Transverse colon (tissue), 4 donors: ENCODE results near the gene SEPTIN8. TPM values are rescaled to one million over a fixed set of nuclear protein-coding genes. Genes with fewer than 3 reads are reported as not detected.
"Not testable (repeated sequence)": the region's sequence is repeated elsewhere in the genome, so short reads cannot be mapped to it uniquely, and the experiment has no call there.

Experiments used
- DNase-seq: peaks from one replicate; pipeline ENCODE4 v3.0.0-alpha.2; 2019
- H3K27ac ChIP-seq, 4 donors: fragments of 200-600 bp; sonication (generic); 2 replicates each; pipeline ENCODE4 v1.5.1; 2016 to 2018; ENCODE audit warnings: inconsistent platforms in 4 of 4
- H3K27me3 ChIP-seq: fragments of 200-600 bp; sonication (generic); 2 replicates; pipeline ENCODE4 v1.5.1; 2017; ENCODE audit warnings: inconsistent platforms
- H3K36me3 ChIP-seq, 4 donors: fragments of 200-600 bp; sonication (generic); 2 replicates each; pipeline ENCODE4 v1.5.1; 2017 to 2019; ENCODE audit warnings: inconsistent platforms in 4 of 4
- H3K4me1 ChIP-seq, 4 donors: fragments of 200-600 bp; sonication (generic); 2 replicates each; pipeline ENCODE4 v1.5.1; 2017 to 2020; ENCODE audit warnings: inconsistent platforms in 4 of 4
- H3K4me3 ChIP-seq, 4 donors: fragments of 200-600 bp; sonication (generic); 1 replicate in 1 of 4; 2 replicates in 3 of 4; pipeline versions ENCODE4 v1.5.1 to v1.6.1; 2017 to 2019; ENCODE audit warnings: inconsistent platforms in 4 of 4
- H3K9me3 ChIP-seq, 2 donors: fragments of 200-600 bp; sonication (generic); 2 replicates each; pipeline ENCODE4 v1.5.1; 2017 to 2019; ENCODE audit warnings: inconsistent platforms in 2 of 2
- EP300 ChIP-seq: sonication (generic); formaldehyde crosslinking; IDR thresholded peaks from one replicate; pipeline ENCODE4 v1.6.1; 2017; ENCODE audit warnings: antibody characterized with exemption, low read depth
- POLR2A ChIP-seq: fragments of 450-650 bp; IDR thresholded peaks from one replicate; pipeline ENCODE4 v1.6.1; 2016; ENCODE audit warnings: antibody characterized with exemption, mild to moderate bottlenecking, moderate library complexity
- POLR2AphosphoS5 ChIP-seq, 3 donors: sonication (generic); formaldehyde crosslinking; IDR thresholded peaks; one replicate each; pipeline ENCODE4 v1.6.1; 2016; ENCODE audit warnings: antibody characterized with exemption in 3 of 3
- WGBS, 2 donors: methylation state at CpG; one replicate each; pipeline ENCODE4 v1.1.5; 2018; ENCODE audit warnings: low coverage in 1 of 2; 5-methylcytosine and 5-hydroxymethylcytosine counted together
- in situ Hi-C, 4 donors: fragments of 200-750 bp; cut with MboI; loops; one replicate each; pipeline versions ENCODE4 v1.15.0 to v1.15.1; 2017; ENCODE audit warnings: low sequenced_read_pairs in 3 of 4, low pct_ligation_motif_present in 1 of 4, low pct_unique_long_range_greater_than_20kb in 1 of 4
- intact Hi-C: fragments of 100-400 bp; cut with DNase I; formaldehyde crosslinking; loops from one replicate; pipeline ENCODE4 v1.15.1; 2023; ENCODE audit warnings: low total_unique reads
- total RNA-seq, 4 donors: library from RNA; depleted of rRNA; stranded (reverse); fragments of >200 nt; gene quantifications; one replicate each; pipeline ENCODE4 v1.1.0, GENCODE V29; 2016
- TF ChIP-seq, protein P1 (sequence below), 5 experiments: fragments of 200-600 bp in 3 of 5; fragments of 450-650 bp in 2 of 5; sonication (generic) in 3 of 5; IDR thresholded peaks; 1 replicate in 2 of 5; 2 replicates in 3 of 5; pipeline ENCODE4 v1.5.1; 2016 to 2017; ENCODE audit warnings: antibody characterized with exemption in 5 of 5, inconsistent platforms in 3 of 5, mild to moderate bottlenecking in 2 of 5, moderate library complexity in 1 of 5

The SEPTIN8 gene
- total RNA-seq, 4 donors from 2014 or later = 38.4 to 70.7 (median 53.5) TPM

DNA sequence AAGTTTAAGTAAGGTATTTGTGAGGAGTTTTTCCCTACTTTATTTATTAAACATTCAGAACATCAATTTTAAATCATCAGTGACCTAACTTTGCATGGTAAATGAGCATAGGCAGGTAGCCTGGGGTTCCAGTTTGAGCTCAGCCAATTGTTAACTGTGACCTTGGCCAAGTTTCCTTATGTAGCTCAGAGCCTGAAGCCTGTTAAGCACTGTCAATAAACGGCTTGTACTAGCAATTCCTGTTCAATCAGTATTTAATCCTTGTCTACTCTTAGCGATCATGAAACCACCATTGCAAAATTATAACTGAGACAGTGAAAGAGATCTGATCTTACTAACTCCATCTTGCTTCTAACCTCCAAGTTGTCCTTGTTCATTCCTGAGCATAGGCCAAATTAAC is 31.4 kb upstream of the SEPTIN8 start:
- Histone ChIP-seq H3K36me3 (no peaks in the 10 kb centered on the region), H3K27me3 (peaks cover 42% of the 10 kb centered on the region), H3K4me1 (peaks cover 3 to 44% (median 19%) of the 10 kb centered on the region in 4 donors), H3K9me3 (no peaks in the 10 kb centered on the region), H3K27ac (peak overlapping the region in 3 of 4 donors; percentile 15 to 42 (median 25)), H3K4me3 (no peak overlapping the region)
- intact Hi-C loops (no loop called here), in situ Hi-C loops (loop anchor here in 2 of 4 donors (25.0 kb wide), 1 partner anchor 421 kb away; no protein-coding TSS in a partner anchor)
- TF ChIP-seq EP300 (no peak), POLR2AphosphoS5 (IDR thresholded peaks at IDR 0.05) (no peak), POLR2A (no peak)
- TF ChIP-seq, protein P1, sequence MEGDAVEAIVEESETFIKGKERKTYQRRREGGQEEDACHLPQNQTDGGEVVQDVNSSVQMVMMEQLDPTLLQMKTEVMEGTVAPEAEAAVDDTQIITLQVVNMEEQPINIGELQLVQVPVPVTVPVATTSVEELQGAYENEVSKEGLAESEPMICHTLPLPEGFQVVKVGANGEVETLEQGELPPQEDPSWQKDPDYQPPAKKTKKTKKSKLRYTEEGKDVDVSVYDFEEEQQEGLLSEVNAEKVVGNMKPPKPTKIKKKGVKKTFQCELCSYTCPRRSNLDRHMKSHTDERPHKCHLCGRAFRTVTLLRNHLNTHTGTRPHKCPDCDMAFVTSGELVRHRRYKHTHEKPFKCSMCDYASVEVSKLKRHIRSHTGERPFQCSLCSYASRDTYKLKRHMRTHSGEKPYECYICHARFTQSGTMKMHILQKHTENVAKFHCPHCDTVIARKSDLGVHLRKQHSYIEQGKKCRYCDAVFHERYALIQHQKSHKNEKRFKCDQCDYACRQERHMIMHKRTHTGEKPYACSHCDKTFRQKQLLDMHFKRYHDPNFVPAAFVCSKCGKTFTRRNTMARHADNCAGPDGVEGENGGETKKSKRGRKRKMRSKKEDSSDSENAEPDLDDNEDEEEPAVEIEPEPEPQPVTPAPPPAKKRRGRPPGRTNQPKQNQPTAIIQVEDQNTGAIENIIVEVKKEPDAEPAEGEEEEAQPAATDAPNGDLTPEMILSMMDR (IDR thresholded peaks at IDR 0.05) = no peak
- DNase-seq = no peak
- WGBS, 2 donors = 29 to 33% methylated on average over 2 of the region's 2 CpGs

DNA sequence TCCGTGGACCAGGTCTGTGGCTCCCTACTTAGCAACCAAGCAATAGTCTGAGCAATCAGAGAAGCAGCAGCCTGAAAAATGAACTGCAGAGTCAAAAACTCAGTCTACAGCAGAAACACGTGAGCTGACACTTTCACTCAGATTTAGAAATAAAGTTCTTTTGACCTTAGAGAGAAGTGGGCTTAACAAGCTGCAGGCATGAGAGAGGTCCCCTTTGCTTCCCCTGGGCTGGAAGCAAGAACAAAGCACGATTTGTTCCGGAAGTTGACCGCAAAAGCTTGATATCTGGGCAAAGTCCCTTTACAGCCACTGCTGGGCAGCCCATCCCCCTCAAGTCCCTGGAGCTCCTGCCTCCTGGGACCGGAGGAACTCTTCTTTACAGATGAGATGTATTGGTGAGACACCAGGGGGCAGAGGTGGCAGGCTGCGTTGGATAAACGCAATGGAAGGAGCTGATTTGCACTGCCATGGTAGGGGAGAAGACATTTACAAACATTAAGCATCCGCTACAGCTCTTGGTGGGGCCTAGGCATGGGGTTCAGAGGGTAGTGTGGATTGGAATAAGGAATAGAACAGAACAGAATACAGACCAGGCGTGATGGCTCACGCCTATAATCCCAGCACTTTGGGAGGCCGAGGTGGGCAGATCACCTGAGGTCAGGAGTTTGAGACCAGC is 30.3 kb upstream of the SEPTIN8 start:
- WGBS, 2 donors = 37 to 49% methylated on average over 4 to 12 of the region's 12 CpGs
- in situ Hi-C loops = loop anchor here in 2 of 4 donors (25.0 kb wide), 1 partner anchor 420 kb away; no protein-coding TSS in a partner anchor

DNA sequence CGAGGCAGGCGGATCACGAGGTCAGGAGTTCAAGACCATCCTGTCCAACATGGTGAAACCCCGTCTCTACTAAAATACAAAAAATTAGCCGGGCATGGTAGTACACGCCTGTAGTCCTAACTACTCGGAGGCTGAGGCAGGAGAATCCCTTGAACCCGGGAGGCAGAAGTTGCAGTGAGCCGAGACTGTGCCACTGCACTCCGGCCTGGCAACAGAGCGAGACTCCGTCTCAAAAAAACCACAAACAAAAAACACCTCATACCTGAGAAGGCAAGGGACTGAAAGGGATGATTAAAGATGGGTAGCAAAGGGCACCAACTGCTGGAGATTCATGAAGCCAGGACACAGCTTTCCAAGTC is 29.7 kb upstream of the SEPTIN8 start:
- DNase-seq, H3K9me3 ChIP-seq, intact Hi-C loops, H3K36me3 ChIP-seq: not testable (repeated sequence)
- Histone ChIP-seq H3K27ac (peak overlapping the region; percentile 75 to 88 (median 86)), H3K4me1 (peaks cover 3 to 36% (median 13%) of the 10 kb centered on the region in 4 donors), H3K27me3 (peaks cover 25% of the 10 kb centered on the region), H3K4me3 (peak overlapping the region in 3 of 4 donors; percentile 12 to 38 (median 17))
- WGBS, 2 donors = 57 to 67% methylated on average over 6 to 12 of the region's 12 CpGs
- in situ Hi-C loops = loop anchor here in 2 of 4 donors (25.0 kb wide), 1 partner anchor 419 kb away; no protein-coding TSS in a partner anchor

More for the DNA sequence above, 30.3 kb upstream of the SEPTIN8 start:
- TF ChIP-seq, protein P1 (IDR thresholded peaks at IDR 0.05) = peak in 4 of 5 experiments; percentile 42 to 89 (median 58)
- peak in 2 of 3 donors; percentile 75 to 84 for TF ChIP-seq POLR2AphosphoS5 (IDR thresholded peaks at IDR 0.05)
- peak; percentile 51 for TF ChIP-seq POLR2A
- TF ChIP-seq EP300 = peak; percentile 38
- peak; percentile 92 for DNase-seq
- intact Hi-C loops = no loop called here
- no peaks in the 10 kb centered on the region for H3K9me3 ChIP-seq
- peak overlapping the region; percentile 75 to 88 (median 86) for H3K27ac ChIP-seq
- no peaks in the 10 kb centered on the region for H3K36me3 ChIP-seq
- peaks cover 3 to 36% (median 13%) of the 10 kb centered on the region in 4 donors for H3K4me1 ChIP-seq
- H3K4me3 ChIP-seq = peak overlapping the region in 3 of 4 donors; percentile 12 to 38 (median 17)
- peaks cover 30% of the 10 kb centered on the region for H3K27me3 ChIP-seq

DNA sequence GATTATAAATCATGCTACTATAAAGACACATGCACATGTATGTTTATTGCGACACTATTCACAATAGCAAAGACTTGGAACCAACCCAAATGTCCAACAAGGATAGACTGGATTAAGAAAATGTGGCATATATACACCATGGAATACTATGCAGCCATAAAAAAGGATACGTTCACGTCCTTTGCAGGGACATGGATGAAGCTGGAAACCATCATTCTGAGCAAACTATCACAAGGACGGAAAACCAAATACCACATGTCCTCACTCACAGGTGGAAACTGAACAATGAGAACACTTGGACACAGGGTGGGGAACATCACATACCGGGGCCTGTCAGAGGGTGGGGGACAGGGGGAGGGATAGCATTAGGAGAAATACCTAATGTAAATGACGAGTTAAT is 28.8 kb upstream of the SEPTIN8 start:
- H3K9me3 ChIP-seq, intact Hi-C loops, DNase-seq, H3K36me3 ChIP-seq, H3K4me3 ChIP-seq: not testable (repeated sequence)
- peaks cover 3 to 36% (median 13%) of the 10 kb centered on the region in 4 donors for H3K4me1 ChIP-seq
- H3K27ac ChIP-seq = peak overlapping the region in 1 of 4 donors; percentile 88
- H3K27me3 ChIP-seq = peaks cover 16% of the 10 kb centered on the region
- in situ Hi-C loops = loop anchor here in 2 of 4 donors (25.0 kb wide), 1 partner anchor 419 kb away; no protein-coding TSS in a partner anchor
- WGBS, 2 donors = 63 to 79% methylated on average over 3 to 6 of the region's 6 CpGs

DNA sequence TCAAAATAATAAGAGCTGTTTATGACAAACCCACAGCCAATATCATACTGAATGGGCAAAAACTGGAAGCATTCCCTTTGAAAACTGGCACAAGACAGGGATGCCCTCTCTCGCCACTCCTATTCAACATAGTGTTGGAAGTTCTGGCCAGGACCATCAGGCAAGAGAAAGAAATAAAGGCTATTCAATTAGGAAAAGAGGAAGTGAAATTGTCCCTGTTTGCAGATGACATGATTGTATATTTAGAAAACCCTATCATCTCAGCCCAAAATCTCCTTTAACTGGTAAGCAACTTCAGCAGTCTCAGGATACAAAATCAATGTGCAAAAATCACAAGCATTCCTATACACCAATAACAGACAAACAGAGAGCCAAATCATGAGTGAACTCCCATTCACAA is 27.2 kb upstream of the SEPTIN8 start:
- intact Hi-C loops, H3K9me3 ChIP-seq, H3K27ac ChIP-seq, H3K36me3 ChIP-seq, H3K27me3 ChIP-seq, DNase-seq, H3K4me3 ChIP-seq: not testable (repeated sequence)
- 95% methylated on average over 1 of the region's 1 CpG; no CpG with 5 or more reads in 1 of the 2 donors for WGBS, 2 donors
- in situ Hi-C loops = loop anchor here in 2 of 4 donors (25.0 kb wide), 1 partner anchor 417 kb away; no protein-coding TSS in a partner anchor
- H3K4me1 ChIP-seq = peaks cover 3 to 25% (median 13%) of the 10 kb centered on the region in 4 donors

DNA sequence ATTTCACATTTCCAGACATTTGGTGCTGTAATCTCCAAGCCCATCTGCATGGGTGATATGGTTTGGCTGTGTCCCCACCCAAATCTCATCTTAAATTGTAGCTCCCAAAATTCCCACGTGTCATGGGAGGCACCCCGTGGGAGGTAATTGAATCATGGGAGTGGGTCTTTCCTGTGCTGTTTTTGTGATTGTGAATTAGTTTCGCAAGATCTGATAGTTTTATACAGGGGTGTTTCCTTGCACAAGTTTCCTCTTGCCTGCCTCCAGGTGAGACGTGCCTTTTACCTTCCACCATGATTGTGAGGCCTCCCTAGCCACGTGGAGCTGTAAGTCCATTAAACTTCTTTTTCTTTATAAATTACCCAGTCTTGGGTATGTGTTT is 25.6 kb upstream of the SEPTIN8 start:
- intact Hi-C loops, H3K9me3 ChIP-seq, H3K27me3 ChIP-seq, H3K4me1 ChIP-seq, H3K27ac ChIP-seq, DNase-seq, H3K36me3 ChIP-seq, H3K4me3 ChIP-seq: not testable (repeated sequence)
- in situ Hi-C loops = loop anchor here in 2 of 4 donors (25.0 kb wide), 1 partner anchor 415 kb away; no protein-coding TSS in a partner anchor
- 80 to 86% methylated on average over 2 to 5 of the region's 5 CpGs for WGBS, 2 donors
